Motor neuron (in vitro differentiated cells): ENCODE data around the gene SLC14A1. TPM values are rescaled to one million over a fixed set of nuclear protein-coding genes. Genes with fewer than 3 reads are reported as not detected.

Experiments used
- ATAC-seq, 8 experiments: fragments of 200-7000 bp; cut with Tn5 transposase; replicated peaks in 6 of 8; 2 replicates each; pipeline ENCODE4 v1.8.0; 2021; ENCODE audit warnings: mild to moderate bottlenecking in 8 of 8, moderate library complexity in 8 of 8
- H3K27ac ChIP-seq, 2 donors: fragments of 250-450 bp; sonication (Bioruptor Pico); 2 replicates each; pipeline ENCODE4 v1.9.0; 2021; ENCODE audit warnings: antibody characterized with exemption in 2 of 2, mild to moderate bottlenecking in 2 of 2, moderate library complexity in 1 of 2
- H3K4me1 ChIP-seq, 2 donors: fragments of 250-450 bp; sonication (Bioruptor Pico); replicated peaks in 1 of 2; 2 replicates each; pipeline ENCODE4 v1.6.1; 2021; ENCODE audit warnings: antibody characterized with exemption in 2 of 2, mild to moderate bottlenecking in 2 of 2, moderate library complexity in 1 of 2
- H3K4me3 ChIP-seq, 5 donors: fragments of 250-450 bp; sonication (Bioruptor Pico); 2 replicates each; pipeline ENCODE4 v1.9.0; 2021; ENCODE audit warnings: antibody characterized with exemption in 5 of 5, mild to moderate bottlenecking in 5 of 5, moderate library complexity in 4 of 5
- WGBS, 10 experiments: fragments of 450-650 bp; shearing (Covaris generic); methylation state at CpG; one replicate each; pipeline ENCODE4 v1.0.0; 2022; 5-methylcytosine and 5-hydroxymethylcytosine counted together
- in situ Hi-C, 9 experiments: fragments of 400-800 bp; cut with MboI; loops; one replicate each; pipeline ENCODE4 v1.15.0; 2021; ENCODE audit warnings: low sequenced_read_pairs in 9 of 9, low pct_unique_long_range_greater_than_20kb in 2 of 9; ENCODE audit not compliant: unreplicated experiment in 9 of 9
- total RNA-seq, 8 experiments: library from RNA; unstranded; fragments of 300-600 nt; gene quantifications; 2 replicates each; pipeline versions ENCODE4 v1.2.3 to v1.2.4, GENCODE V29; 2022

The SLC14A1 gene
- 1 to 10 TPM in 1 of 8 experiments, under 1 TPM in 7; 0.21 to 1.5 (median 0.65) TPM for total RNA-seq

DNA sequence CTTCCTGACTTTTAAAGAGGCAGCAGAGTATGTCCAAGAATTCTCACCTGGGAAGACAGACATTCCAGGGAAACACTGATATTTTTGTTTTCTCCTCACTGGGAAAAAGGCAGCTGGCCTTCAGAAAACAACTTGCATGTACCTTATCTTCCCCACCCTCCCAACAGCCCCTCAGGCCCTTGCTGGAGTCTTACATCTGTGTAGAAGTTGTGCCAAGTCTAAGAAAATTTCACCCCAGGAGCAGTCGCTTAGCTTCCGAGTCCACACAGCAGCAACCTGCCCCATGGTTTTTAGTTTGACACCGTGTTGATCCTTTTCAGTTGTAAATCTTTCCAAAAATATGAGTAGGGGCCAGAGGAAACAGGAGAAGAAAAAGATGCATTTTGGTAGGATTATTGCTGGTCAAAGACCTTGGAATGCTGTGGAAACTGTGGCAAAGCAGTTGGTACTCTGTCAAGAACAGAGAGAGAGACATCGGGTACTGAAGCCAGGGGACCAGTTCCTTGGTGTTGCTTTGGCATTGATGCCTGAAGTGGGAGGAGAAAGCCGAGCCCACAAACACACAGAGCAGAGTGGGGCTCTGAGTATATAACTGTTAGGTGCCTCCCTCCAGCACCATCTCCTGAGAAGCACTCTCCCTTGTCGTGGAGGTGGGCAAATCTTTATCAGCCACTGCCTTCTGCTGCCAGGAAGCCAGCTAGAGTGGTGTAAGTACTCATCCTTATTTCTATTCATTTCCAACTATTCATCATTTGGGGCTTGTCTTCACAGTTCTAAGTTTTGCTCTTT, at the start of gene SLC14A1:
Gene SLC14A1 (plus strand): TSS at position 615 of the 789 bp plus-strand sequence. CDS start 6,140 bp downstream, outside the sequence.
- Histone ChIP-seq H3K4me3 (no peak within 1 kb of the TSS), H3K4me1 (no peaks in the 10 kb centered on the region), H3K27ac (no peak within 1 kb of the TSS)
- in situ Hi-C loops = loop anchor here in 1 of 9 experiments (25.0 kb wide), 1 partner anchor 139 kb away; no protein-coding TSS in a partner anchor
- ATAC-seq = no peak
- 45 to 100% (median 62%) methylated on average over 2 to 6 of the region's 6 CpGs; no CpG with 5 or more reads in 2 of the 10 experiments for WGBS, 10 experiments

DNA sequence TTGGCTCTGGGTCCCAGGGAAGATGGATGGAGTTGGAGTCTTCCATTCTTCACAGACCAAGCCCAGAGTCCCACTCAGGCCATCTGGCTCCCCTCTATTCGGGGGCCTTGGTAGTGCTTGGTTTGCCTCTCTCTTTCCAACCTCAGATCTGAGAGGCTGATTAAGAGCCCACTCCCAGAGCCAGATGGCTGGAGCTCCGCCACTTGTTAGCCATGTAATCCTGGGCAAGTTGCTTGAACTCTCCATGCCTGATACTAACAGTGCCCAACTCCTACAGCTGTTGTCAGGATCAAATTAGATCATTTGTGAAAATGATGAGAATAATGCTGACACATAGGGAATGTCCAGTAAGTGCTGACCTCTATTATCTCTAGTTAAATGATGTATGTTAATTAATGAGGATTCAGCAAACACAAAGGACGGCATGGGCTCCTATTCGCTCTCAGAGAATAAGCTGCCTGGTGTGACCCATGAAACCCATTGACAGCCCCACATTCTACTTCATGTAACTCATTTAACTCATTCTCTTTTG, 46.6 kb upstream of the SLC14A1 start:
- ATAC-seq = no peak
- no peak overlapping the region for H3K27ac ChIP-seq
- in situ Hi-C loops = no loop called here
- H3K4me1 ChIP-seq = no peaks in the 10 kb centered on the region
- H3K4me3 ChIP-seq = no peak overlapping the region
- 63 to 100% (median 80%) methylated on average over 1 to 3 of the region's 4 CpGs; no CpG with 5 or more reads in 3 of the 10 experiments for WGBS, 10 experiments

DNA sequence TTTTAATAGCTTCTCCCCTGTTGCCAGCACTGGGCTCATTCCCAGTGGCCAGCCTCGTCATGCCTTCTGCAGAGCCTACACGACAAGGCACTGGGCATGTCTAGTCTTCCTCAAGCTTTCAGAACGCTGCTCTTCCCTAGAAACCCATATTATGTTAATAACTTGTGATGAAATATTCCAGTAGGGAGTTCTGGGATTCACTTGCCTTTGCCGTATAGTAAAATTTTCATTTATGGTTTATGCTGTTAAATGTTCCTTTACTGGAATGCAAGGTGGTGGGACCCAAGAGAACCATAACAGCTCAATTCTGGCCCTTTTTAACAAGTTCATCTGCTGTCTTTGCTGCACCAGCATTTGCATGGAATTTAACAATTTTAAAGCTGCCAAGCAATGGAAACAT, 45.5 kb upstream of the SLC14A1 start:
- Histone ChIP-seq H3K4me3 (no peak overlapping the region), H3K4me1 (no peaks in the 10 kb centered on the region), H3K27ac (no peak overlapping the region)
- in situ Hi-C loops = no loop called here
- no peak for ATAC-seq
- WGBS, 10 experiments = 41 to 90% (median 69%) methylated on average over 1 to 4 of the region's 4 CpGs; no CpG with 5 or more reads in 4 of the 10 experiments

DNA sequence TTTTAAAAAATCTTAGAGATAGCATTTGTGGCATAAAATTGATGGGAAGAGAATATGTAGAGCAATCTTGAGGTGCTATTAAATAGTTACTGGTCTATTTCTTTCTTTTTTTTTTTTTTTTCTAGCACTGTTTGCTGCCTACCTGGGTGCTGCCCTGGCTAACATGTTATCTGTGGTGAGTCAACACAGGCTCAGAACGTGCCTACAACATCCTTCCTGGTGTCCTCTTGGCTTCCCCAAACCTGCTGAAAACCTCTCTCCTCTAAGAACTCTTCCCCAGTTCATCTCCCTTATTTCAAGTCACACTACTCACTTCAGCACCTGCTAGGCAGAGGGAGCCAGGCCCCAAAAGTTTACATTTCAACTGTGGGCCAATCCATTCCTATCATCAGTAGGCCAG, 45.1 kb upstream of the SLC14A1 start:
- Histone ChIP-seq H3K27ac (no peak overlapping the region), H3K4me1 (no peaks in the 10 kb centered on the region), H3K4me3 (no peak overlapping the region)
- in situ Hi-C loops = no loop called here
- 17 to 80% (median 50%) methylated on average over 1 of the region's 1 CpG; no CpG with 5 or more reads in 3 of the 10 experiments for WGBS, 10 experiments
- no peak for ATAC-seq

DNA sequence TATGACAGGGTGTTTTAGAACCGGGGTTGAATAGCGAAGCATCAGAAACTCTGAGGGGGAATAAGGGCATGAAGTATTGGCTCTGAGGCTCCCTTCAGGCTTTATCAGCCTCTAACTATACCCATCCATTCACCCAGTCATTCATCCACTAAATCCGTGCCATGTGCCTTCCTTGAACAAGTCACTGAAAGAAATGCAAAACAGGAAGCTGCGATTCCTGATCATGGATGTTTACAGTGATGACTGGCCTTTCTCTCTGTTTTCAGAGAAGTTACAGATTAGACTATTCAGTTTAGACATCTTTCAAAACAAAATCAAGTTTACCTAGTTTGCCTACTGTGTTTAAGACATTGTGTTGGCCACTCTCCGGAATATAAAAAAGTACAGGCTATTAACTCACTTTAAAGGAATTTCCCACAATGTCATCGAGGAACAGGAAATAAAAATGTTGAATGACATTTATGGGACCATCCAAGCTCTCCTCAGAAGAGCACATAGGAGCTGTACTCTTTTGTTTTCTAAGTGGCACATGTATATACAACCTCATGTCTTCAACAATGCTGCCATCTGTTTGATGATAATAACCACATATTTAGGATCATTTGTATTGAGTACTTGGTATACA, 43.8 kb upstream of the SLC14A1 start:
- H3K4me1 ChIP-seq = no peaks in the 10 kb centered on the region
- WGBS, 10 experiments = 40 to 100% (median 82%) methylated on average over 1 to 6 of the region's 6 CpGs
- H3K4me3 ChIP-seq = no peak overlapping the region
- in situ Hi-C loops = no loop called here
- ATAC-seq = no peak
- H3K27ac ChIP-seq = no peak overlapping the region

DNA sequence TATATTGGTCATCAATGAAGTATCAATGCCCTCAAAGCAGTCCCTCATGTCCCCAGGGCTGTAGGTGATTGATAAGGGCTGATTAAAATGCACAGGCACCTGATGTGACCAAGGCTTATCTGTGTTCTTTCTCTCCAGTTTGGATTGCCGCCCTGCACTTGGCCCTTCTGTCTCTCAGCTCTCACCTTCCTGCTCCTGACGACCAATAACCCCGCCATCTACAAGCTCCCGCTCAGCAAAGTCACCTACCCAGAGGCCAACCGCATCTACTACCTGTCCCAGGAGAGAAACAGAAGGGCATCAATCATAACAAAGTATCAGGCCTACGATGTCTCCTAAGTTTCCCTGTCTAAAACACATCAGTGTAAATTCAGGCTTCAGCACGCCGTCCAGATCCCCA, 41.8 kb upstream of the SLC14A1 start:
- H3K4me3 ChIP-seq = no peak overlapping the region
- H3K4me1 ChIP-seq = peaks cover 3 to 6% of the 10 kb centered on the region in 2 donors
- H3K27ac ChIP-seq = no peak overlapping the region
- in situ Hi-C loops = no loop called here
- 50 to 91% (median 77%) methylated on average over 2 to 8 of the region's 8 CpGs; no CpG with 5 or more reads in 3 of the 10 experiments for WGBS, 10 experiments
- no peak for ATAC-seq

GRCh38 chr18:45684341-45685115, 39.5 kb upstream of the SLC14A1 start:
- in situ Hi-C loops = no loop called here
- H3K27ac ChIP-seq = no peak overlapping the region
- WGBS, 10 experiments = 5 to 100% (median 77%) methylated on average over 1 to 4 of the region's 5 CpGs; no CpG with 5 or more reads in 2 of the 10 experiments
- H3K4me1 ChIP-seq = peaks cover 18 to 19% of the 10 kb centered on the region in 2 donors
- no peak for ATAC-seq
- no peak overlapping the region for H3K4me3 ChIP-seq

- no peak overlapping the region for H3K4me3 ChIP-seq
- in situ Hi-C loops = no loop called here
- peak in 6 of 8 experiments; percentile 33 to 75 (median 63) for ATAC-seq
- peaks cover 18 to 19% of the 10 kb centered on the region in 2 donors for H3K4me1 ChIP-seq
- WGBS, 10 experiments = 50 to 89% (median 84%) methylated on average over 2 to 5 of the region's 7 CpGs; no CpG with 5 or more reads in 5 of the 10 experiments
- no peak overlapping the region for H3K27ac ChIP-seq
Measured at GRCh38 chr18:45686891-45687611, 36.9 kb upstream of the SLC14A1 start.

GRCh38 chr18:45687621-45688020, 36.4 kb upstream of the SLC14A1 start:
- in situ Hi-C loops = no loop called here
- ATAC-seq = peak in 7 of 8 experiments; percentile 54 to 82 (median 66)
- WGBS, 10 experiments = no CpG with 5 or more reads among the region's 6 CpGs
- no peak overlapping the region for H3K27ac ChIP-seq
- H3K4me3 ChIP-seq = no peak overlapping the region
- H3K4me1 ChIP-seq = peaks cover 18 to 19% of the 10 kb centered on the region in 2 donors

GRCh38 chr18:45688113-45688512, 35.9 kb upstream of the SLC14A1 start:
- Histone ChIP-seq H3K4me1 (peaks cover 18 to 19% of the 10 kb centered on the region in 2 donors), H3K4me3 (no peak overlapping the region), H3K27ac (no peak overlapping the region)
- 44 to 100% (median 80%) methylated on average over 2 to 3 of the region's 4 CpGs; no CpG with 5 or more reads in 4 of the 10 experiments for WGBS, 10 experiments
- peak in 5 of 8 experiments; percentile 12 to 47 (median 15) for ATAC-seq
- in situ Hi-C loops = no loop called here

- WGBS, 10 experiments = 0 to 100% (median 80%) methylated on average over 1 to 2 of the region's 4 CpGs; no CpG with 5 or more reads in 5 of the 10 experiments
- Histone ChIP-seq H3K4me3 (no peak overlapping the region), H3K27ac (no peak overlapping the region), H3K4me1 (peaks cover 18 to 19% of the 10 kb centered on the region in 2 donors)
- in situ Hi-C loops = no loop called here
- ATAC-seq = no peak
Measured at GRCh38 chr18:45688833-45689232, 35.1 kb upstream of the SLC14A1 start.

DNA sequence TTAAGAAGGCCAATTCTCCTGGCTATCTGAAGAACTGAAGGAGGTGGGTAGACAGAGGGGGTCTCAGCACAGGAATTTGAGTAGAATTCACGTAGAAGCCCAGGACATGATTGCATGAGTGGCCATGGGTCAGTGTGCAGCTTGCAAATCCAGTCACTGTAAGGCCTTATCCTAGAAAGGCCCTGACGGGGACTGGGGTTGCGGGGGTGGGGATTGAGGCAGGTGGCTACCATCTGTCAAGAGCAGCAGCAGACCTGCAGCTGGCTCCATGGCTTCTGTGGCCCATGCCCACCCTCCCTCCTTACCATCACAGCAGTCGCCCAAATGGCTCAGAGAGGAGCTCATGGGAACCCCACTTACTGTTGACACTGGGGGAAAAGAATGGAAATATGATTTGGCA, 34.6 kb upstream of the SLC14A1 start:
- Histone ChIP-seq H3K4me1 (peaks cover 18 to 19% of the 10 kb centered on the region in 2 donors), H3K27ac (no peak overlapping the region), H3K4me3 (no peak overlapping the region)
- in situ Hi-C loops = no loop called here
- ATAC-seq = no peak
- 28 to 80% (median 75%) methylated on average over 1 to 2 of the region's 4 CpGs; no CpG with 5 or more reads in 7 of the 10 experiments for WGBS, 10 experiments
